ENCODE results near the gene POM121L12.

GRCh38 chr7:53035499-53036412 is at the start of gene POM121L12:
- TF ChIP-seq CTCF (IDR thresholded peaks at IDR 0.05; ENCODE audit: low read depth, low read length, poor library complexity, severe bottlenecking), result no peak
- TF ChIP-seq EZH2phosphoT487 (IDR thresholded peaks at IDR 0.05; ENCODE audit: borderline replicate concordance, low read length), result no peak
